GM19193 (cell line): Measurements from ENCODE around the gene ZBTB45.
A peak's percentile ranks its signal among the peaks of the same experiment; 100 is the strongest.

ENCODE experiments used
- POLR2A ChIP-seq: IDR thresholded peaks from 4 replicates; pipeline ENCODE4 v1.6.1; 2011; ENCODE audit not compliant: insufficient read depth, insufficient read length; ENCODE audit errors: extremely low read depth

ZBTB45 gene

DNA sequence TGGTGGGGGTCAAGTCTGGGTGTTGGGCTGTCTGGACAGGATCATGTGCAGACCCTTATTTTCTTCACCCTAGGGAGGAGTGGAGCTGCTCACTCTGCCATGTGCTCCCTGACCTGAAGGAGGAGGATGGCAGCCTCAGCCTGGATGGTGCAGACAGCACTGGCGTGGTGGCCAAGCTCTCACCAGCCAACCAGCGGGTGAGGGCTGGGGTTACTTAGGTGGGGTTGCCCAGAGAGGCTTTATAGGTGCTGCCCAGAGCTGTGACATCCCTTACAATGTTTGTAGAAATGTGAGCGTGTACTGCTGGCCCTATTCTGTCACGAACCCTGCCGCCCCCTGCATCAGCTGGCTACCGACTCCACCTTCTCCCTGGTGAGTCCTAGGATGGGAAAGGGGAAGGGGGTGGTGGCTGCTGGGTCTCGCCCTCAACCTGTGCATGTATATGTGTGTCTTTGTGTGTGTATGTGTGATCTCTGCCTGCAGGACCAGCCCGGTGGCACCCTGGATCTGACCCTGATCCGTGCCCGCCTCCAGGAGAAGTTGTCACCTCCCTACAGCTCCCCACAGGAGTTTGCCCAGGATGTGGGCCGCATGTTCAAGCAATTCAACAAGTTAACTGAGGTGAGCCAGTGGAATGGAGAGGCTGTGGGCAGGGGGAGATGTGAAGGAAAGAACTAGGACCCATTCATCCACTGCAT is 30.2 kb upstream of the ZBTB45 start:
- no peak for TF ChIP-seq POLR2A

DNA sequence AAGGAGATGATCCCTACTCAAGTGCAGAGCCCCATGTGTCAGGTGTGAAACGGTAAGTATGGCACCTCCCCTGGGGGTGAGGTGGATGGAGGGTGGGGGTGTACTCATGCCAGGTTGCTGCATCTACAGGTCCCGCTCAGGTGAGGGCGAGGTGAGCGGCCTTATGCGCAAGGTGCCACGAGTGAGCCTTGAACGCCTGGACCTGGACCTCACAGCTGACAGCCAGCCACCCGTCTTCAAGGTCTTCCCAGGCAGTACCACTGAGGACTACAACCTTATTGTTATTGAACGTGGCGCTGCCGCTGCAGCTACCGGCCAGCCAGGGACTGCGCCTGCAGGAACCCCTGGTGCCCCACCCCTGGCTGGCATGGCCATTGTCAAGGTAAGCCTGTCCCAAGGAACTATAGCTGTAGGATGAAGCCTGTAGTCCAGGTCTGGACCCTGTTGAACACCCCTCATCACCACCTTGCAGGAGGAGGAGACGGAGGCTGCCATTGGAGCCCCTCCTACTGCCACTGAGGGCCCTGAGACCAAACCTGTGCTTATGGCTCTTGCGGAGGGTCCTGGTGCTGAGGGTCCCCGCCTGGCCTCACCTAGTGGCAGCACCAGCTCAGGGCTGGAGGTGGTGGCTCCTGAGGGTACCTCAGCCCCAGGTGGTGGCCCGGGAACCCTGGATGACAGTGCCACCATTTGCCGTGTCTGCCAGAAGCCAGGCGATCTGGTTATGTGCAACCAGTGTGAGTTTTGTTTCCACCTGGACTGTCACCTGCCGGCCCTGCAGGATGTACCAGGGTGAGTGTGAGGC is 29.5 kb upstream of the ZBTB45 start:
- no peak for TF ChIP-seq POLR2A

DNA sequence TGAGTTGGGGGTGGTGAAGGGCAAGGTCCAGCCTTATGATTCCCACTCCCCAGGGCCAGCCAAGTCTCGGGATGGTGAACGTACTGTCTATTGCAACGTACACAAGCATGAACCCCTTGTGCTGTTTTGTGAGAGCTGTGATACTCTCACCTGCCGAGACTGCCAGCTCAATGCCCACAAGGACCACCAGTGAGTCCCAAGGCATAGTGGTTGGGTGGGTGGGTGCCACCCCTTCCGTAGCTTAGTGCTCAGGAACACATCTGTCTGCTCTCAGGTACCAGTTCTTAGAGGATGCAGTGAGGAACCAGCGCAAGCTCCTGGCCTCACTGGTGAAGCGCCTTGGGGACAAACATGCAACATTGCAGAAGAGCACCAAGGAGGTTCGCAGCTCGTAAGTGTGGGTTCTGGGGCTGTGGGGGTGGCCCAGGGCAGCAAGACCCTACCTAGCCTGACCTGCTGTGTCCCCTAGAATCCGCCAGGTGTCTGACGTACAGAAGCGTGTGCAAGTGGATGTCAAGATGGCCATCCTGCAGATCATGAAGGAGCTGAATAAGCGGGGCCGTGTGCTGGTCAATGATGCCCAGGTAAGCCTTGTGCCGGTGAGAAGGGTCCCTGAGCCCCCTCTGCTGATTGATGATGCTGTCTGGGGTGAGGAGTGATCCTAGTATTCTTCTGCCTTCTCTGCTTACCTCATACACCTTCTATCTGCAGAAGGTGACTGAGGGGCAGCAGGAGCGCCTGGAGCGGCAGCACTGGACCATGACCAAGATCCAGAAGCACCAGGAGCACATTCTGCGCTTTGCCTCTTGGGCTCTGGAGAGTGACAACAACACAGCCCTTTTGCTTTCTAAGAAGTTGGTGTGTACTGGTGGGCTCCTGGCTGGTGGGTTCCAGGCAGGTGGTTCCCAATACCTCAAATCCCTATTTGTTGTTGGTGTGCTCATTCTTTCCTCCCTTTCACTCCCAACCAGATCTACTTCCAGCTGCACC is 28.0 kb upstream of the ZBTB45 start:
- no peak for TF ChIP-seq POLR2A

DNA sequence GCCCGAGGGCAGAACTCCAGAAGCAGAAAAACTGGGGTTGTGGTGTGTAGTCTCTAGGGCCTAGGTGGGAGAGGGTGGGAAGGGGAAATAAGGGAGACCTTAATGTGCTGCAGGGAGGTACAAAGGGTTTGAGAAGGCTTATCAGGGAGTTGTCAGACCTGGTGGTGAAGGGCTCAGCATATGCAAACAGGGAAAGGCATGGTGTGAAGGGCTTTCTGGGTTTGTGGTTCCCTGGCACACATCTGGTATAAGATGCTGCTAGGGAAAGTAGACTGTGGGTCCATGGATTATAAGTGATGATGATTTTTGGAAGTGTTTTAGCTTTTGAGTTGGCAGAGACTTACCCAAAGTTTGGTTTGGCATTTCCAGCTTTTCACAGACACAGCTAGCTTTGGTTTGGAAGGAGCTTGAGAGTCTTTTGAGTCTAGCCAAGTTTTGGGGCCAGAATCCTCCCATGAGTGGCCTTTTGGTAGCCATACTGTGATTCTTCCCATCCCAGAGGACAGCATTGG is 26.5 kb upstream of the ZBTB45 start:
- TF ChIP-seq POLR2A: no peak

DNA sequence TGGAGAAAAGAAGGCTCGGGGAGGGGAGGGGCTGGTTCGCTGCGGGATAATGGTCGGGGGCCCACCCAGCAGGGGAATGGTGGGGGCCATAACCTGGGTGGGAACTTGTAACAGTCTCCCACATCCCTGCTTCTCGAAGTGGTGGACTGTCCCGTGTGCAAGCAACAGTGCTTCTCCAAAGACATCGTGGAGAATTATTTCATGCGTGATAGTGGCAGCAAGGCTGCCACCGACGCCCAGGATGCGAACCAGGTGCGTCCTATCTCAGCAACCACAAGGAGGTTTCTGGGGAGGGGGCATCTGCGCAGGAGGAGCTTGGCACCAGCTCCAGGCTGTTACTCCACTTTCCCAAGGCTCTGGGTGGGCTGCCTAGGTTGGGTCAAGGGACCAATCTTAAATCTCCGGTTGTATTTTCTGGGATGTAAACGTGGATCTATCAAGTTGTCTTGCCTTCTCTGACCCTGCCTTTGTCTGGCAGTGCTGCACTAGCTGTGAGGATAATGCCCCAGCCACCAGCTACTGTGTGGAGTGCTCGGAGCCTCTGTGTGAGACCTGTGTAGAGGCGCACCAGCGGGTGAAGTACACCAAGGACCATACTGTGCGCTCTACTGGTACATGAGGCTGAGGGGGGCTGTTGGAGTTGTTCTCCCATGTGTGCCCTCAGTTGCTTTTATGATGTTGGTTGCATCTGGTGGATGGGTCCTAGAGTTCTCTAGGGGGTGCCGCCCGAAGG is 25.8 kb upstream of the ZBTB45 start:
- no peak for TF ChIP-seq POLR2A

DNA sequence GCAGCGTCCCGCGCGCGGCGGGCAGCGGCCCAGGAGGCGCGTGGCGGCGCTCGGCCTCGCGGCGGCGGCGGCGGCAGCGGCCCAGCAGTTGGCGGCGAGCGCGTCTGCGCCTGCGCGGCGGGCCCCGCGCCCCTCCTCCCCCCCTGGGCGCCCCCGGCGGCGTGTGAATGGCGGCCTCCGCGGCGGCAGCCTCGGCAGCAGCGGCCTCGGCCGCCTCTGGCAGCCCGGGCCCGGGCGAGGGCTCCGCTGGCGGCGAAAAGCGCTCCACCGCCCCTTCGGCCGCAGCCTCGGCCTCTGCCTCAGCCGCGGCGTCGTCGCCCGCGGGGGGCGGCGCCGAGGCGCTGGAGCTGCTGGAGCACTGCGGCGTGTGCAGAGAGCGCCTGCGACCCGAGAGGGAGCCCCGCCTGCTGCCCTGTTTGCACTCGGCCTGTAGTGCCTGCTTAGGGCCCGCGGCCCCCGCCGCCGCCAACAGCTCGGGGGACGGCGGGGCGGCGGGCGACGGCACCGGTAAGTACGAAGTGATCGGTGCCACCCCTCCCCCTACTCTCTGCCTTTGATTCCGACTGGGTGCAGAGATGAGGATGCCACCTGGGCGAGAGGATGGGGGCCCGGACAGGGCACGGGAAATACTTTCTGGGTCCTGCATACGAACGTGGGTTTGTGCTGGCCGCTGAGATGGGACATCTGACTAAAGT is 25.1 kb upstream of the ZBTB45 start:
- TF ChIP-seq POLR2A: no peak

DNA sequence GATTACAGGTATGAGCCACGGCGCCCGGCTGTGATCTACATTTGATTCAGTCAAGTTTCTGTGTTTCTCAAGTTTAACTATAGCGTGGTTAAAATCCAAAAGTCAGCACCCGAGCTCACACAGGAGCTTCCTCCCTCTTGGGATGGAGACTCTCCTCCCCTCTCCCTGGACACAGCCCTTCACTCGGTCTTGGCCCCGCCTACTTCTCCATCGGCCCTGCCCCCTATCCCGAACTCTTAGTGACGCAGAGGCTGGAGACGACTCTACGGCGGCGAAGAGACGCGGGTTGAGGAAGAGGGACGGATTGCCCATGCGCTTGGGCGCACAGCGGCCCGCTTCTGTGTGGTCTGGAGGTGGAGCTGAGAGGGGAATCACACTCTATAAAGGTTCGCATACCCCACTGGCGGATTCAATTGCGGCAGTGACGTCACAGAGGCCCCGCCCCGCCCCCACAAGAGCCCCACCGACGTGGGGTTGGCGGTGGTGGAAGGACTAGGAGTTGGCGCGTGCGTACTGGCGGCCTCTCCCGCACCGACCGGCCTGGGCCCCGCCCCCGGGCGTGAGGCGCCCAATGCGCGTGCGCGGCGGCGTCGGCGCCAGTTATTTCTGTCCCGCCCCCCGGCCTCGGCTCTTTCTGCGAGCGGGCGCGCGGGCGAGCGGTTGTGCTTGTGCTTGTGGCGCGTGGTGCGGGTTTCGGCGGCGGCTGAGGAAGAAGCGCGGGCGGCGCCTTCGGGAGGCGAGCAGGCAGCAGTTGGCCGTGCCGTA is 24.4 kb upstream of the ZBTB45 start, which contains the start of gene TRIM28:
Gene TRIM28 (plus strand): TSS at position 239 of the 765 bp plus-strand sequence. CDS start 694 bp downstream, outside the sequence.
- peak; percentile 99 for TF ChIP-seq POLR2A

DNA sequence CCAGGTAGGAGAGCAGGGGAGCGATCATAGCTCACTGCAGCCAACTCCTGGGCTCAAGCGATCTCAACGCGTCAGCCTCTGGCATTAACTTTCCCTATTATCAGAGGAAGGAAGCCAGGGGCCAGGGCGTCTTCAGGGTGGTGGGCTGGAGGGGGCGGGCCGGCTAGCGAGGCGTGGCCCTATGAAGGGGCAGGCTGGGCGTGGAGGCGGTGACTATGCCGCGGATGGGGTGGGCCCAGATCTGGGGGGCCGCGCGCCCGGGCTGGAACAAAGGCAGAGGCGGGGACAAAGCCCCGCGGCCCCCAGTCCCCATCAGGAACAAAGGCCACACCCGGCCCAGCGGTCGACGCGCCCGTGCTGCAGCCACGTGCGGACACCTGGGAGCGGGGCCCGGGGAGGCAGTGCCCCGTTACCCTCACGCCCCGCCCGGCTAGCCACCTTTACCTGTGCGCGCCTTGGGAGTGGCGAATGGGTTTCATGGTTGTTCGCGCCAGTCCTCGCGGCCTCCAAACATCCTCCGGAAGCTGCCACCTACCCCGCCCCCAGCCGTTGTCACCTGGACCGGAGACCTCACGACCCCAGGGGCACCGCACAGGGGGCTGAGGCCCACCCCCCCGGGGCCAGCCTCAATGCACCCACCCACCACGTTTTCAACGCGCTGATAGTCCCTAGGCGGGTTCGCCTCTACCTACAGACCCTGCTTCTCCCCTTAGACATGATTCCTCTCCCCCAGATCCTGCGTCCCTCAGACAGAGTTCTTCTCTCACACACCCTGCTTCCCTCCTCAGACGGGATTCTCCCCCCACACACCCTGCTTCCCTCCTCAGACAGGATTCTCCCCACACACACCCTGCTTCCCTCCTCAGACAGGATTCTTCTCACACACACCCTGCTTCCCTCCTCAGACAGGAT is 18.9 kb upstream of the ZBTB45 start:
- no peak for TF ChIP-seq POLR2A

DNA sequence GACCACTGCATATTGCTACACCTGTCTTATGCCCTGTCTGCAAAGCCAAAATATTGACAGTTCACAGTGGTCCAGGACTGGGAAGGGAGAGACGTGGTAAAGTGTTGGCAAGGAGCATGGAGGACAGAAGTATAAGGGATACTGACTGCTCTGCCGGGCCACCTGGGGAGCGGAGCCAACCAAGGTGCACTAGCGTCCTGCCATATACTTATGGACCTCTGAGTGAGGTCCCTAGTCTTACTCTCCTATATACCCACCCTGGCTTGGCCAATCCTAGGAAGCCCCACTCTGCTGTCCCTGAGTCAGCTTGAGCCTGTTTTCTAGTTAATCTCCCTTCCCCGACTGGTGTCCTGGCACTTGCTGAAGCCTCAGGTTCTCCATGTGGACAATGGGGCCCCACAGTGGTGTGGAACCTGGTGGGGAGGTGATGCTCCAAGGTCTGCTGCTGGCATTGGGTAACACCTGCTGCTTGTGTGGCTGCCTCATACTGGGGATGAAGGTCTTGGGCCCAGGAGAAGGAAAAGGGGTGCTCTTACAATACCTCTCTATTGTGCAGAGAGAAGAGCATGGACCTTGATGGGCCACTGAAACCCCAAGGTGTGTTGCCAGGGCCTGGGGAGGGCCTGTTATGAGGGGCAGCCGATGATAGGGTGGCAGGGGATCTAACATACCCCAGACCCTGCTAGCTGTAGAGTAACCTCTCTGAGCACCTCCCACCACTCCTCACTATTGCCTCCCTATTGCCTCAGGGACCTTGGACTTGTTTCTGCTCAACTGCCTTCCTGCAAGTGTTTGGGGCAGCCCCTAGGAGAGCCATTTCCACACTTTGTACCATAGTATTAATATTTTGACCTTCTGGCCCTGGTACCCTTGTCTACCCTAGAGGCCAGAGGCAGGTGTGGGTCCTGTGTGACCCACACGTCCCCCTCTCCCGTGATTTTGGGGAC is 17.5 kb upstream of the ZBTB45 start:
- TF ChIP-seq POLR2A: no peak

DNA sequence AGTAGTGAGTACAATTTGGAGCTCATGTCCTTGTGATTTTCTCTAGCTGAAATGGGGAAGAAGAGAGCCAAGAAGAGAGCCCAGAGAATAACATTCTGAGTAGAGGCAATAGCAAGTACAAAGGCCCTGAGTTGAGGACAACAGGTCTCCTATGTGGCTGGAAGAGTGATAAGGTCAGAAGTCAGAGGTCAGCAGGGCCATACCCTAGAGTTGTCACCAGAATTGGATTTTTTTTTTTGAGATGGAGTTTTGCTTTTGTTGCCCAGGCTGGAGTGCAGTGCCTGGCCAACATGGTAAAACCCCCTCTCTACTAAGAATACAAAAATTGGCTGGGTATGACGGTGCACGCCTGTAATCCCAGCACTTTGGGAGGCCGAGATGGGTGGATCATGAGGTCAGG is 16.2 kb upstream of the ZBTB45 start:
- no peak for TF ChIP-seq POLR2A
